ENCODE results near the gene CARD11. TPM values are rescaled to one million over a fixed set of nuclear protein-coding genes. Genes with fewer than 3 reads are reported as not detected.

The CARD11 gene
- polyA plus RNA-seq, 1 of the 3 experiments (the other 2 are of a cell fraction): not detected

GRCh38 chr7:2940466-2940865 is 103.2 kb downstream of the CARD11 start (continued):
- TF ChIP-seq USF2 (IDR thresholded peaks at IDR 0.05; ENCODE audit: borderline replicate concordance, low read depth, low read length) (no peak), NRF1 (IDR thresholded peaks at IDR 0.05; ENCODE audit: low read depth, low read length) (no peak), TEAD4 (IDR thresholded peaks at IDR 0.05; ENCODE audit: borderline replicate concordance, insufficient read depth) (no peak)

GRCh38 chr7:2939193-2939885 is 104.3 kb downstream of the CARD11 start:
- no peaks in the 10 kb centered on the region for H3F3A ChIP-seq (replicated peaks; ENCODE audit: insufficient read depth)
- no peaks in the 10 kb centered on the region for H3K9me3 ChIP-seq
- H3K9ac ChIP-seq: no peak overlapping the region
- H3K4me1 ChIP-seq (ENCODE audit: control insufficient read depth in 1 of 2, insufficient read depth in 2 of 2, low read depth in 1 of 2, low read length in 1 of 2): no peaks in the 10 kb centered on the region; a peak in 1 of 4 replicates
- H3K27ac ChIP-seq (ENCODE audit: low read depth in 2 of 2, low read length in 1 of 2): no peak overlapping the region
- H3K9me2 ChIP-seq: no peaks in the 10 kb centered on the region
- H3K4me2 ChIP-seq: no peak overlapping the region
- H3K79me2 ChIP-seq (ENCODE audit: insufficient read depth): no peaks in the 10 kb centered on the region
- H3K27me3 ChIP-seq (ENCODE audit: insufficient read depth): peaks cover 6% of the 10 kb centered on the region; the same call in 1 of the 2 replicates
- ChIA-PET POLR2A (no interaction called here), CTCF (interaction anchor here (1.0 to 1.4 kb wide), 2 partner anchors 17 to 75 kb away, joined by 3 read pairs; no protein-coding TSS in a partner anchor)
- TF ChIP-seq REST (IDR thresholded peaks at IDR 0.05; ENCODE audit: low read depth, low read length): no peak
- TF ChIP-seq RAD21 (IDR thresholded peaks at IDR 0.05; ENCODE audit: low read length): no peak
- TF ChIP-seq RFX5 (IDR thresholded peaks at IDR 0.05; ENCODE audit: low read length): no peak
- TF ChIP-seq EP300 (IDR thresholded peaks at IDR 0.05; ENCODE audit: borderline replicate concordance in 1 of 2, low read depth in 1 of 2, low read length in 1 of 2): no peak
- TF ChIP-seq USF2 (IDR thresholded peaks at IDR 0.05; ENCODE audit: borderline replicate concordance, low read depth, low read length): no peak
- no peak for TF ChIP-seq CHD2 (IDR thresholded peaks at IDR 0.05; ENCODE audit: low read length, partially characterized antibody)
- no peak for TF ChIP-seq USF1 (IDR thresholded peaks at IDR 0.05; ENCODE audit: borderline replicate concordance, low read depth)
- no peak for TF ChIP-seq GATA2 (CRISPR knock-in tag; IDR thresholded peaks at IDR 0.05)
- no peak for TF ChIP-seq MXI1 (IDR thresholded peaks at IDR 0.05; ENCODE audit: low read depth, low read length)
- TF ChIP-seq TAF1 (IDR thresholded peaks at IDR 0.05; ENCODE audit: borderline replicate concordance, low read depth, low read length): no peak
- TF ChIP-seq FOSL2 (IDR thresholded peaks at IDR 0.05; ENCODE audit: borderline replicate concordance, low read depth): no peak
- no peak for TF ChIP-seq TCF12 (IDR thresholded peaks at IDR 0.05)
- TF ChIP-seq POLR2AphosphoS5 (IDR thresholded peaks at IDR 0.05; ENCODE audit: low read depth, low read length): no peak
- TF ChIP-seq SIN3A (IDR thresholded peaks at IDR 0.05; ENCODE audit: borderline replicate concordance, low read depth, low read length): no peak
- no peak for TF ChIP-seq ELF1 (IDR thresholded peaks at IDR 0.05)
- TF ChIP-seq SMC3 (IDR thresholded peaks at IDR 0.05; ENCODE audit: low read depth, low read length): no peak
- no peak for TF ChIP-seq EZH2phosphoT487 (IDR thresholded peaks at IDR 0.05; ENCODE audit: borderline replicate concordance, low read depth)
- TF ChIP-seq ZBTB33 (IDR thresholded peaks at IDR 0.05; ENCODE audit: borderline replicate concordance, low read depth): no peak
- no peaks in the 10 kb centered on the region for H3K36me3 ChIP-seq (replicated peaks in 1 of 2; ENCODE audit: control insufficient read depth in 1 of 2, insufficient read depth in 2 of 2, low read length in 1 of 2)
- H2AFZ ChIP-seq (ENCODE audit: low read depth): no peak overlapping the region
- 49% methylated on average over 13 of the region's 13 CpGs for WGBS (ENCODE audit: low lambda C conversion rate)
- no peaks in the 10 kb centered on the region for H4K20me1 ChIP-seq (ENCODE audit: insufficient read depth)
- DNase-seq: no peak
- H3K4me3 ChIP-seq (ENCODE audit: low read depth in 2 of 2, low read length in 1 of 2): no peak overlapping the region

Data from SK-N-SH (cell line).